Vagina (tissue), 2 donors: ENCODE data around the gene UQCC2.

Experiments used
- POLR2A ChIP-seq, 2 donors: fragments of 450-650 bp; IDR thresholded peaks; one replicate each; pipeline ENCODE4 v1.6.1; 2017; ENCODE audit warnings: antibody characterized with exemption in 2 of 2, mild to moderate bottlenecking in 2 of 2, moderate library complexity in 2 of 2
- POLR2AphosphoS5 ChIP-seq, 2 donors: sonication (generic); formaldehyde crosslinking; IDR thresholded peaks; one replicate each; pipeline ENCODE4 v1.9.0; 2017; ENCODE audit warnings: antibody characterized with exemption in 2 of 2, mild to moderate bottlenecking in 2 of 2, low read depth in 1 of 2; ENCODE audit not compliant: insufficient read depth in 1 of 2
- TF ChIP-seq, protein P1 (sequence below), 3 experiments: fragments of 450-650 bp in 2 of 3; fragments of 200-600 bp in 1 of 3; sonication (generic) in 1 of 3; IDR thresholded peaks; one replicate each; pipeline ENCODE4 v1.5.1; 2017 to 2019; ENCODE audit warnings: antibody characterized with exemption in 3 of 3, mild to moderate bottlenecking in 2 of 3, moderate library complexity in 2 of 3

DNA sequence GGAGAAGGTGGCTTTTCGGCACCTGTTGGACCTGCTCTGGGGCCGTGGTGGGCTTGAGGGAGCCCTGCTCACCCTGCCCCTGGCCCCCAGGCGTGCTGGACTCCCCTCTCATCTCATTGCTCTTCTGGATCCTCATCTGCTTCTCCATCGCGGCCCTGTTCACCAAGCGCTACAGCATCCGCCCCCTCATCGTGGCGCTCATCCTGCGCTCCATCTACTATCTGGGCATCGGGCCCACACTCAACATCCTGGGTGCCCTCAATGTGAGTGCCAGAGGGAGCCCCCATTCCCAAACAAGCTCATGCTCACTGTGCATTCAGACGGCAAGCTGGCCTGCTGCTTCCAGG, 22.4 kb downstream of the UQCC2 start:
- TF ChIP-seq POLR2A (IDR thresholded peaks at IDR 0.05) (no peak), POLR2AphosphoS5 (IDR thresholded peaks at IDR 0.05; ENCODE audit: insufficient read depth in 1 of 2, low read depth in 1 of 2) (no peak)
- TF ChIP-seq, protein P1, sequence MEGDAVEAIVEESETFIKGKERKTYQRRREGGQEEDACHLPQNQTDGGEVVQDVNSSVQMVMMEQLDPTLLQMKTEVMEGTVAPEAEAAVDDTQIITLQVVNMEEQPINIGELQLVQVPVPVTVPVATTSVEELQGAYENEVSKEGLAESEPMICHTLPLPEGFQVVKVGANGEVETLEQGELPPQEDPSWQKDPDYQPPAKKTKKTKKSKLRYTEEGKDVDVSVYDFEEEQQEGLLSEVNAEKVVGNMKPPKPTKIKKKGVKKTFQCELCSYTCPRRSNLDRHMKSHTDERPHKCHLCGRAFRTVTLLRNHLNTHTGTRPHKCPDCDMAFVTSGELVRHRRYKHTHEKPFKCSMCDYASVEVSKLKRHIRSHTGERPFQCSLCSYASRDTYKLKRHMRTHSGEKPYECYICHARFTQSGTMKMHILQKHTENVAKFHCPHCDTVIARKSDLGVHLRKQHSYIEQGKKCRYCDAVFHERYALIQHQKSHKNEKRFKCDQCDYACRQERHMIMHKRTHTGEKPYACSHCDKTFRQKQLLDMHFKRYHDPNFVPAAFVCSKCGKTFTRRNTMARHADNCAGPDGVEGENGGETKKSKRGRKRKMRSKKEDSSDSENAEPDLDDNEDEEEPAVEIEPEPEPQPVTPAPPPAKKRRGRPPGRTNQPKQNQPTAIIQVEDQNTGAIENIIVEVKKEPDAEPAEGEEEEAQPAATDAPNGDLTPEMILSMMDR (IDR thresholded peaks at IDR 0.05), result no peak
